Measurements from ENCODE around the gene NEXN. TPM values are rescaled to one million over a fixed set of nuclear protein-coding genes. Genes with fewer than 3 reads are reported as not detected.

The NEXN gene
- total RNA-seq, 1 experiment from 2014 or later = 0.92 TPM

GRCh38 chr1:77929806-77930205, 41.4 kb downstream of the NEXN start:
- Histone ChIP-seq H3K9me2 (ENCODE audit: insufficient read depth) (no peaks in the 10 kb centered on the region), H3K27me3 (ENCODE audit: insufficient read depth, low read depth) (no peaks in the 10 kb centered on the region), H3K4me3 (no peak overlapping the region), H4K20me1 (ENCODE audit: insufficient read depth) (no peaks in the 10 kb centered on the region), H3K9me3 (ENCODE audit: insufficient read depth, low read depth) (no peaks in the 10 kb centered on the region), H3K4me1 (replicated peaks; ENCODE audit: insufficient read depth) (no peaks in the 10 kb centered on the region), H3K4me2 (no peak overlapping the region), H2AFZ (no peak overlapping the region), H3F3A (ENCODE audit: insufficient read depth, low read depth) (no peaks in the 10 kb centered on the region; the same call in 1 of the 2 replicates), H3K27ac (no peak overlapping the region), H3K36me3 (ENCODE audit: low read depth) (no peaks in the 10 kb centered on the region), H3K79me2 (ENCODE audit: low read depth) (no peaks in the 10 kb centered on the region)
- no peak for TF ChIP-seq CTCF (conservative IDR thresholded peaks at IDR 0.05)
- ChIA-PET POLR2A (ENCODE audit: unreplicated experiment) (no interaction called here), CTCF (no interaction called here)
- intact Hi-C loops (cut with micrococcal nuclease; ENCODE audit: unreplicated experiment) = no loop called here
- no TSS peak for BruUV-seq (replicated peaks)
- DNase-seq = no peak

GRCh38 chr1:77938651-77939050, 50.2 kb downstream of the NEXN start:
- ChIA-PET CTCF (no interaction called here), POLR2A (ENCODE audit: unreplicated experiment) (no interaction called here)
- Histone ChIP-seq H2AFZ (no peak overlapping the region), H3K79me2 (ENCODE audit: low read depth) (no peaks in the 10 kb centered on the region), H3K9me2 (ENCODE audit: insufficient read depth) (no peaks in the 10 kb centered on the region; the same call in 1 of the 2 replicates), H3F3A (ENCODE audit: insufficient read depth, low read depth) (peaks cover 31% of the 10 kb centered on the region), H3K27me3 (ENCODE audit: insufficient read depth, low read depth) (no peaks in the 10 kb centered on the region), H3K4me2 (no peak overlapping the region), H3K4me1 (replicated peaks; ENCODE audit: insufficient read depth) (no peaks in the 10 kb centered on the region), H4K20me1 (ENCODE audit: insufficient read depth) (no peaks in the 10 kb centered on the region), H3K4me3 (no peak overlapping the region), H3K27ac (no peak overlapping the region), H3K9me3 (ENCODE audit: insufficient read depth, low read depth) (no peaks in the 10 kb centered on the region), H3K36me3 (ENCODE audit: low read depth) (peaks cover 6% of the 10 kb centered on the region; the same call in 1 of the 2 replicates)
- BruUV-seq (replicated peaks) = no TSS peak
- intact Hi-C loops (cut with micrococcal nuclease; ENCODE audit: unreplicated experiment) = no loop called here
- DNase-seq = no peak
- TF ChIP-seq EZH2 (IDR thresholded peaks at IDR 0.05; ENCODE audit: low read depth) (no peak), CTCF (conservative IDR thresholded peaks at IDR 0.05) (no peak)

GRCh38 chr1:77940921-77941570, 52.6 kb downstream of the NEXN start:
- ChIA-PET CTCF (no interaction called here), POLR2A (ENCODE audit: unreplicated experiment) (no interaction called here)
- Histone ChIP-seq H4K20me1 (ENCODE audit: insufficient read depth) (peaks cover 5% of the 10 kb centered on the region; the same call in 1 of the 2 replicates), H3K4me1 (replicated peaks; ENCODE audit: insufficient read depth) (no peaks in the 10 kb centered on the region), H3K9me3 (ENCODE audit: insufficient read depth, low read depth) (no peaks in the 10 kb centered on the region), H3K79me2 (ENCODE audit: low read depth) (no peaks in the 10 kb centered on the region), H3K9me2 (ENCODE audit: insufficient read depth) (no peaks in the 10 kb centered on the region; the same call in 1 of the 2 replicates), H3F3A (ENCODE audit: insufficient read depth, low read depth) (peaks cover 50% of the 10 kb centered on the region), H3K27ac (no peak overlapping the region), H3K27me3 (ENCODE audit: insufficient read depth, low read depth) (no peaks in the 10 kb centered on the region), H3K4me3 (no peak overlapping the region), H3K4me2 (no peak overlapping the region), H3K36me3 (ENCODE audit: low read depth) (peaks cover 26% of the 10 kb centered on the region), H2AFZ (no peak overlapping the region)
- TF ChIP-seq CTCF (conservative IDR thresholded peaks at IDR 0.05) = no peak
- BruUV-seq (replicated peaks) = no TSS peak
- DNase-seq = peak in 1 of 2 experiments; percentile 46
- intact Hi-C loops (cut with micrococcal nuclease; ENCODE audit: unreplicated experiment) = no loop called here

All from PC-9 (cell line).